ENCODE measurements around the gene TTC34. TPM values are rescaled to one million over a fixed set of nuclear protein-coding genes. Genes with fewer than 3 reads are reported as not detected.

TTC34 gene
- total RNA-seq, 4 donors from 2014 or later = not detected

DNA sequence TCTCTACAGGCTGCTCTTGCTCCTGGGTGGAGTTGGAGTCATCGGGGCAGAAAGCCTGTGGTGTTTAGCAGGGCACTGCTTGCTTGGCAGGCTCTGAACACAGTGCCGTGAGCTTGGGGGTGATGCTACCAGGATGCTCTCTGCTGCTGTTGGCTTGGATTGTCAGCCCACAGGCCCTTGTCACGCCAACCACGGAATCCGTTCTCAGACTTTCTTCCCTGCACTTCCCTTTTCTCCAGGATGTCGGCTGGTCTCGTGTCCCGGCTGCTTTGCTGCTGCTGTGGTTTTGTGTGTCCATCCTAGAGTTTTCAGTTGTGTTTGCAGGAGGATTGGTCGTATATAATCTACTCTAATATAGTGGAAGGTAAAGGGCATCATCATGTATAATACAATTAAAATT lies 44.4 kb upstream of the TTC34 start:
- DNase-seq (no peak), ATAC-seq (no peak)
- H3K9me3 ChIP-seq = no peaks in the 10 kb centered on the region
- in situ Hi-C loops (cut with MboI; ENCODE audit: low sequenced_read_pairs in 4 of 4) (no loop called here), intact Hi-C loops (cut with DNase I; ENCODE audit: low total_unique reads) (no loop called here)
- H3K36me3 ChIP-seq = no peaks in the 10 kb centered on the region
- H3K4me3 ChIP-seq = no peak overlapping the region
- no peak overlapping the region for H3K27ac ChIP-seq
- TF ChIP-seq, protein P1, sequence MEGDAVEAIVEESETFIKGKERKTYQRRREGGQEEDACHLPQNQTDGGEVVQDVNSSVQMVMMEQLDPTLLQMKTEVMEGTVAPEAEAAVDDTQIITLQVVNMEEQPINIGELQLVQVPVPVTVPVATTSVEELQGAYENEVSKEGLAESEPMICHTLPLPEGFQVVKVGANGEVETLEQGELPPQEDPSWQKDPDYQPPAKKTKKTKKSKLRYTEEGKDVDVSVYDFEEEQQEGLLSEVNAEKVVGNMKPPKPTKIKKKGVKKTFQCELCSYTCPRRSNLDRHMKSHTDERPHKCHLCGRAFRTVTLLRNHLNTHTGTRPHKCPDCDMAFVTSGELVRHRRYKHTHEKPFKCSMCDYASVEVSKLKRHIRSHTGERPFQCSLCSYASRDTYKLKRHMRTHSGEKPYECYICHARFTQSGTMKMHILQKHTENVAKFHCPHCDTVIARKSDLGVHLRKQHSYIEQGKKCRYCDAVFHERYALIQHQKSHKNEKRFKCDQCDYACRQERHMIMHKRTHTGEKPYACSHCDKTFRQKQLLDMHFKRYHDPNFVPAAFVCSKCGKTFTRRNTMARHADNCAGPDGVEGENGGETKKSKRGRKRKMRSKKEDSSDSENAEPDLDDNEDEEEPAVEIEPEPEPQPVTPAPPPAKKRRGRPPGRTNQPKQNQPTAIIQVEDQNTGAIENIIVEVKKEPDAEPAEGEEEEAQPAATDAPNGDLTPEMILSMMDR (IDR thresholded peaks at IDR 0.05 in 4 of 5, conservative IDR thresholded peaks at IDR 0.05 in 1 of 5) = no peak
- TF ChIP-seq POLR2A (IDR thresholded peaks at IDR 0.05) = no peak
- H3K27me3 ChIP-seq = peaks cover 0 to 15% (median 6%) of the 10 kb centered on the region in 3 donors
- H3K4me1 ChIP-seq = no peaks in the 10 kb centered on the region

DNA sequence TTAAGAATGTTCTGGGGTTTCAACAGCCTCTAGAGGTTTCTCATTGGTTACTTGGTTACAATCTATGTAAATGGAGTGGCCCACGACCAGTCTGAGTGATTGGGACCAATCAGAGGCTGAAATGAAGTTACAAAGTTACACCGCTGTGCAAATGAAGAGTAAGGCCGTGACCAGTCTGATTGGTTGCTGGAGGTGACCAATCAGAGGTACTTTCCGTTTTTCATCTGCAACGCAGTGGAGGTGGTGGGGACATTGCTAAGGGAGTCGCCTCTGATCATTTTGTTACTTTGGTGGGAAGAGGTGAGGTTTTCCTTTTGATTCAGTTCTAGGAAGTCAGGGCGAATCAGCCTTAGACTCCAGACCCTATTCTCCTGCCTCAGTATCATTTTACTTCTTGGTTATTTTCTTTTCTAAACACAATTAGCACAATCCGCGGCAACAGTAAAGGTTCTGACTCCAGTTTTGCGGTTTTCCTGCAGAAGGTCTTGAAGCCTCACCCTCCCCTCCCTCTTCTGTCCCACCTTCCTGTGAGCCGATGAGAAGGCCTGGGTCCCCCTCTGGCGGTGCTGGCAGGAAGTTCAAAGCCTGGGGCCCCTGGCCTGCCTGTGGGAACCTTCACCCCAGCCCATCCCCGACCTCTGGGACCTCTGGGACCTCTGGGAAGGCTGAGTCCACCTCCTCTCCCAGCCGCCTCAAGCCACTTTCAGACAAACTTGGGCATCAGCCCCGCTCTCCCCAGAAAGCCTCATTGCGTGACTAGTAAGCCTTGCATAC lies 38.7 kb upstream of the TTC34 start:
- intact Hi-C loops (cut with DNase I; ENCODE audit: low total_unique reads) (no loop called here), in situ Hi-C loops (cut with MboI; ENCODE audit: low sequenced_read_pairs in 4 of 4) (no loop called here)
- Histone ChIP-seq H3K27me3 (peaks cover 0 to 9% (median 4%) of the 10 kb centered on the region in 3 donors), H3K36me3 (no peaks in the 10 kb centered on the region), H3K4me3 (no peak overlapping the region), H3K27ac (no peak overlapping the region), H3K9me3 (no peaks in the 10 kb centered on the region), H3K4me1 (no peaks in the 10 kb centered on the region)
- no peak for TF ChIP-seq POLR2A (IDR thresholded peaks at IDR 0.05)
- TF ChIP-seq, protein P1 (IDR thresholded peaks at IDR 0.05 in 4 of 5, conservative IDR thresholded peaks at IDR 0.05 in 1 of 5) = no peak
- no peak for DNase-seq
- no peak for ATAC-seq

DNA sequence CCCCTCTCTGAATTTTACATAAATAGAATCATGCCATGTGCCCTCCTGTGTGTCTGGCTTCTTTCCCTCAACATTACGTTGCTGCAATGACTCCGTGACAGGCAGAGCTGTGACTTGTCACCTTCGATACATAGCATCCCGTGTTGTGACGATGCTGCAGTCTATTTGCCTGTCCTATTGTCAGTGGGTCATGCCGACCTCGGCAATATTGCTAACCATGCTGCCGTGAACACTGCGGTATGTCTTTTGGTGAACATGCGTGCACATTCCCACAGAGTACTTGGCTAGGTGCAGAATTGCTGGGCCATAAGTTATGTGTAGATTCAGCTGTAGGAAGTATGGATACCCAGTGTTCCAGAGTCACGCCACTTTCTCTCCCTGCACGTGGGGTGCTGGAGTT lies 36.3 kb upstream of the TTC34 start:
- in situ Hi-C loops (cut with MboI; ENCODE audit: low sequenced_read_pairs in 4 of 4) (no loop called here), intact Hi-C loops (cut with DNase I; ENCODE audit: low total_unique reads) (no loop called here)
- Histone ChIP-seq H3K4me1 (no peaks in the 10 kb centered on the region), H3K27ac (no peak overlapping the region), H3K27me3 (peaks cover 0 to 12% (median 6%) of the 10 kb centered on the region in 3 donors), H3K36me3 (no peaks in the 10 kb centered on the region), H3K9me3 (no peaks in the 10 kb centered on the region), H3K4me3 (no peak overlapping the region)
- TF ChIP-seq, protein P1 (IDR thresholded peaks at IDR 0.05 in 4 of 5, conservative IDR thresholded peaks at IDR 0.05 in 1 of 5) = no peak
- no peak for TF ChIP-seq POLR2A (IDR thresholded peaks at IDR 0.05)
- ATAC-seq (no peak), DNase-seq (no peak)

DNA sequence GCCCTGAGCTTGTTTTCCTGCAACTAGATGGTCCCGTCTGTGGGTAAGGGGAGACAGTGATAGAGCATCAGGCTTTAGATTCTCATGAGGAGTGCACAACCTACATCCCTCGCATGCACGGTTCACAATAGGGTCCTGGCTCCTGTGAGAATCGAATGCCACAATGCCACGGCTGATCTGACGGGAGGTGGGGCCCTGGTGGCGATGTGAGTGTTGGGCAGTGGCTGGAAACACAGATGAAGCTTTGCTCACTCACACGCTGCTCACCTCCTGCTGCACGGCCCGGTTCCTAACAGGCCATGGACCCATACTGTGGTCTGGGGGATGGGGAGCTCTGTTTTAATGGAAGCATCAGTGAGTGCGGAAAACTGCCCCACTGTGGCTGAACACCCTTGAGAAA lies 35.8 kb upstream of the TTC34 start:
- no peak overlapping the region for H3K4me3 ChIP-seq
- H3K9me3 ChIP-seq = no peaks in the 10 kb centered on the region
- TF ChIP-seq, protein P1 (IDR thresholded peaks at IDR 0.05 in 4 of 5, conservative IDR thresholded peaks at IDR 0.05 in 1 of 5) = no peak
- TF ChIP-seq POLR2A (IDR thresholded peaks at IDR 0.05) = no peak
- intact Hi-C loops (cut with DNase I; ENCODE audit: low total_unique reads) (no loop called here), in situ Hi-C loops (cut with MboI; ENCODE audit: low sequenced_read_pairs in 4 of 4) (no loop called here)
- peaks cover 0 to 12% (median 6%) of the 10 kb centered on the region in 3 donors for H3K27me3 ChIP-seq
- H3K36me3 ChIP-seq = no peaks in the 10 kb centered on the region
- no peak for DNase-seq
- H3K4me1 ChIP-seq = no peaks in the 10 kb centered on the region
- no peak for ATAC-seq
- H3K27ac ChIP-seq = no peak overlapping the region
